GM19043 (cell line): Measurements from ENCODE around the gene PRDM16.

Experiments
- ATAC-seq: cut with Tn5 transposase; IDR thresholded peaks from one replicate; pipeline ENCODE4 v1.9.1; 2021; ENCODE audit warnings: low read depth; ENCODE audit not compliant: unreplicated experiment

PRDM16 gene

DNA sequence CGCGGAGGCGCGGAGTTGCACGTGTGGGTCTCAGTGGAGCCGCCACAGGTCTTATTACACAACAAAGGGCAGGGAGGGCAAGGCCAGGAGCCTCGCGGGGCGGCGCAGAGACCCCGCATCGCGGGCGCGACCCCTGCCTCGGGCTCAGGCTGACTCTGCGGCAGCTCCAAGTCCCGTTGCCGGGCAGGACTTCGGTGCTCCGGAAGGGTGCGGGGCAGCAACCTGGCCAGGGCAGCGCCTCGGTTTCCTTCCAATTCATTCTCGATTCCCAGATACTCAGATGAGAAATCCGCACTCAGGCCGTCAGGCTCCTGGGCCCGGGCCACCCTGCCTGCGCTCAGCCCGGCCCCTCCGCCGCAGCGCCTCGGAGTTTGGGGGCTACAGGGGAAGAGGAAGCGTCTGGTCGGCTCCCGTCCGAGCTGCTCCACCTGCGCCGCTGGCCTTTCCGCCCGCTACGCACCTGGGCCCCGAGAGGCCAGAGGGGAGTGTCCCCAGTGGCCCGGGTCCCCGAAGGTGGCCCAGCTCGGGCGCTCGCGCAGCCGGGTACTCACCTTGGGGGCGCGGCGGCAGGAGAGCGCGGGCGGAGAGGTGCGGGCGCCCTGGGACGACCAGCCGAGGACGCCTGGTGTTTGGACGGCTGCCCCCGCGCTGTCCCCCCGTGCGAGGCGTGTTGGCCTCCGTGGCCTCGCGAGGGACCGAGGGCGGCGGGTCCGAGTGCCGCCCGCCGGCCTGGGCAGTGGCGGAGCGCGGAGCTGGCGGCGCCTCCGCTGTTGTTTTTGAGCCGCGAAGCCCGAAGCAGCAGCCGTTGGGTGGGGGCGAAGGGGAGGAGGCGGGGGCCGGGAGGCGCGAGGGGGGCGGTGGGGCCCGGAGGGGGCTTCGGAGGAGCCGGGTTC lies 1.1 kb upstream of the PRDM16 start:
- no peak for ATAC-seq

DNA sequence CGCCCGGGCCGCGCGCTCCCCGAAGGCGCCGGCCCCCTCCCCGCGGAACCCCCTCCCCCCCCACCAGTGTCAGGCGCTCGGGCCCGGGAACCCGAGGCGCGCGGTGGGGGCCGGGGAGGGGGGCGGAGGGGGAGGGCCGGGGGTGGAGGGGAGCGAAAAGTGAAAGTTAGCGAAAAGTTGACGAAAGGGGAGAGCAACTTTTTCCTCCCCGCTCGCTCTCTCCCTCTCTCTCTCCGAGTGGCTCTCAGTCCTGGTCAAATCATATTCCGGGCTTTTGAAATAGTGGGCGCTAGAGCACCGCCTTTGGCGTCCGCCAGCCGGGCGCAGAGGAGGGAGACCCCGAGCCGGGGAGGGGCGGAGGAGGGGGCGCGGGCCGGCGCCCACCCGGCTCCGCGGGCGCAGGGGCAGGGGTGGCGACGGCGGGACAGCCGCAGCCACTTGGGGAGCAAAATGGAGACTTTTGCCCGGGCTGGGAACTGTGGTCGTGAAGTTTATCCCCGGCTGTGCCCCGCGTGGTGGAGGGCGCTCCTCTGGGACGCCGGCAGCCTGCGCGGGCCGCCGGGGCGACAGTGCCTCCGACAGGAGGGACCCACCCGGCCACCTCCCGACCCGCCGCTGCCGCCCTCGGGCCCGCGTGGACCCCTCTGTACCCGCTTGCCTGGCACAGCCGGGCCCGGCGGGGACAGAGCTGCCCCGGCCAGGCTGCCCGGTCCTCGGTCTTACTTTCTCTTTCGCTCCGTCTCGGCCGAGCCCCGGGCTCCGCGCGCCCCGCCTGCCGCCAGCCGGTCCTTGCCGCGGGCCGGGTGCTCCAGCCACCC lies 697 bp downstream of the PRDM16 start:
- no peak for ATAC-seq

GRCh38 chr1:3070309-3070643 lies 1.3 kb downstream of the PRDM16 start:
- no peak for ATAC-seq

DNA sequence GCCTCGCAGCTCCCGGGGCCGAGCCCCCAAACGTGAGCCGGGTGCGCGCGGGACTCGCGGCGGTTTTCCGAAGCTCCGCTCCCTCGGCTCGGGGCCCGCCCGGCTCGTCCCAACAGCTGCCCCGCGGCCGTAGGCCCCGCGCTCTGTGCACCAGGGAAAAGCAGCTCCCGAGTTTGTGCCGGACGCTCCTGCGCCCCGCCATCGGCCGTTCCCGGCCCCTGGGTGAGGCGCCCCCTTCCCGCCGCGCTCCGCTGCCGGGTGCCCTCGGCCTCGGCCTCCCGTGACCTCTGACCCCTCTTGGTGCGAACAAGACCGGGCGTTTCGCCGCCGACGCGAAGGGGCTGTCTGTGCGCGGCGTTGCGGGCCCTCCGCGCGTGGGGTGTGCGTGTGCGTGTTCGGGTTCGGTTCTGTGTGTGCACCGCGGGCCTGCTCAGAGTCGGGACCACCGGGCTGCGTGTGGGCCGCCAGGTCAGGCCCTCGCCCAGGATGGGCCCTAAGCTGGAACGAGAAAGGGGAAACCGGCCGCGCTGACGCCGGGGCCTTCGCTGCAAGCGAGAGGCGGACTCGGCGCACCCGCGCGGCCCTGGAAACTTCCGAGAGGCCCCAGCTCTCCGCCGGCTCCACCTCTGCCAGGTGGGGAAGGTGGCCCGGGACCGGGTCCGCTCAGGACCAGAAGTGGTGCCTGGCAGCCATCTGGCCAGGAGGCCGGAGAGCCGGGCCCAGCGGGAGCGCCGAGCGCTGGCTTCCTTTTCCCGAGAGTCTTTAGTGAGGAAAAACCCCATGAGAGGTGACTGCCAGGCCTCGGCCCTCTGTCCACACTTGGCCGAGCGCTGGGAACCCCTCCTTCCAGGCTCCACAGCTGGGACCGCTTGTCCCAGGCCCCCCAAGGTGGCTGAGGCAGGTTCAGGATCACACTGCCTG lies 1.9 kb downstream of the PRDM16 start:
- no peak for ATAC-seq

GRCh38 chr1:3071565-3072390 lies 2.8 kb downstream of the PRDM16 start:
- ATAC-seq: no peak

- ATAC-seq: no peak
Measured at GRCh38 chr1:3072391-3073185, 3.6 kb downstream of the PRDM16 start.

GRCh38 chr1:3073186-3073488 lies 4.1 kb downstream of the PRDM16 start:
- no peak for ATAC-seq

DNA sequence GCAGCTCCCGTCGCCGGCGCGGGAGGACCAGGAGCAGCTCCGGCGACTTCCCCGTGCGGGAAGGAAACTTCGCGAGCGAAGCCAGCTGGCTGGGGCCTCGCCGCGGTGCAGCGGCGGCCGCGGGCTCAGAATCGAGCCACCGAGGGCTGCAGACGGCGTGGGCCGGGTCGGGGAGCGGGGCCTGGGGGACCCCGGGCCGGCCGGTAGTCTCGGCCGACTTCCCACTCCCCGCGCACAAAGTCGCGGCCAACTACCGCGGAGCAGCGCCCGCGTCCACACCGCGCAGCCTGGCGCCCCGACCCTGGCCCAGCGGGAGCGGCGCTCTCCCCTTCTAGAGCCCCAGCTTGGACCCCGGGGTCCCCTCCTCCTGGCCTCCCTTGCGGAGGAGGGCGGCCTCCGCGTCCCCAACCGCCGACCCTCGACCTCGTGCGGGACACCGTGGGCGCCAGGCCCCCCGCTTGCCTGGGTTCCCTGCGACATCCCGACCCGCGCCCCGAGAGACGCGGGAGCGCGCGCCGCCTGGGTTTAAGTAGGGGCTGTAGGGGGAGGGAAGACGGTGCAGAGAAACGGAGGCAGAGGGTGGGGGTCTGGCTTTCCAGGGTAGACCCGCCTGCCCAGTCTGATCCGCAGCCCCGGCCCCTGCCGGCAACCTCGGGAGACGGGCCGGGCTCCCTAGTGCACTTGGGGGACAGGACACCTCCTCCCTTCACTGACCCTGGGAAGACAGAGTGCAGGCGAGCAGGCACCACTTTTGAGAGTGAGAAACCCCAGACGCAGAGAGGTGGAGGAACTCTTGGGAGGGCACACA lies 4.7 kb downstream of the PRDM16 start:
- ATAC-seq: no peak

GRCh38 chr1:3074297-3074741 lies 5.3 kb downstream of the PRDM16 start:
- ATAC-seq: no peak

DNA sequence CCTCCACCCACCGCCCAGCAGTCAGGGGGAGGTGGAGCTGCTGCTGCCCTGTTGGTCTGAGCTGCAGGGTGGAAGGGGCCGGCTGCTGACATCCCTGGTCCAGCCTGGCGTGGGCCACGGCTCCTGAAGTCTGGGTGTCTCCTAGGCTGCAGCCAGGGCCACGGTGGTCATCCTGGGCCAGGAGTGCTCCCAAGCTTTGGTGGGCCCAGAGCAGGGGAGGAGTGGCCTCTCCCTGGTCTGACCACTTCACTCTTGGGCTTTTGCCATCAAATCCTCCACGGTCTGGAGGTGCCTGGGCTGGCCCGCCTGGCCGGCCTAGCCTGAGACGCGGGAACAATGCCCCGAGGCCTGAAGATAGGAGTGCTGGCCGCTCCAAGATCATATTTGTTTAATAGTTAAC lies 5.8 kb downstream of the PRDM16 start:
- no peak for ATAC-seq

GRCh38 chr1:3075666-3076362 lies 6.8 kb downstream of the PRDM16 start:
- no peak for ATAC-seq

- ATAC-seq: no peak
Measured at GRCh38 chr1:3076363-3076740, 7.3 kb downstream of the PRDM16 start.

- no peak for ATAC-seq
Measured at GRCh38 chr1:3077081-3077480, 8.1 kb downstream of the PRDM16 start.

GRCh38 chr1:3077561-3077960 lies 8.6 kb downstream of the PRDM16 start:
- ATAC-seq: no peak

- no peak for ATAC-seq
Measured at GRCh38 chr1:3078430-3078861, 9.4 kb downstream of the PRDM16 start.

GRCh38 chr1:3078871-3079270 lies 9.9 kb downstream of the PRDM16 start:
- ATAC-seq: no peak

DNA sequence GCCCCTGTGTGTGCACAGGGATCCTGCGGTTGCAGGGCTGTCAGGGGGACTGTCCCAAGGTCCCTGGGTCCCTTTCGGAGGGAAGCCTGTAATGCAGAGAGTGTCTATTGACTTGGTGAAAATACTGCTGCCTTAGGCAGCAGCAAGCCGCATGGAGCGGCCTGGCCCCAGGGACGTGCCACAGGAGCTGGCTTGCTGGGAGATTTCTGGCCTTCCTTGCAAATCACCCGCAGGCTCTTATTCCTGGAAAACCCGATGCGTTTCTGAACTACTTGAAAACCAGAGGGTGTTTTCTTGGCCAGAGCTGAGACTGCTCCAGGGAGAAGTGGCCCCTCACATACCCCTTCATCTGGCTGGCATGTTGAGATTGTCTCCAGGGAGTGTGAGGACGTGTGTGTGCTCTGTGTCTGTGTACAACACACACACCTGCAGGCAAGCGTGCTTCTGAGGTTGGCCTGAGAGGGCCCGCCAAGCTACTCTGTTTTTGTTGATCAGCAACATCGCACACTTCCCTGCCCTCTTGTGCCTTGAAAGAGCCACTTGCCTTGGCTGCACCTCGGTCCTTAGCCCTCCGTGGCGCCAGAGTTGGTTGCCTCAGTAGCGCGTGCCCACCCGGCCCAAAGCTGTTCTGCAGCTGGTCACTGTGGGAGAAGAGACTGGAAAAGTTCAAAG lies 10.5 kb downstream of the PRDM16 start:
- no peak for ATAC-seq
